A549 (cell line): Measurements from ENCODE around the gene SDHAF2. TPM values are rescaled to one million over a fixed set of nuclear protein-coding genes. Genes with fewer than 3 reads are reported as not detected.

Source experiments
- ATAC-seq, 2 experiments: fragments of 200-7000 bp in 1 of 2; fragments of >200 bp in 1 of 2; cut with Nextera tagmentation in 1 of 2; cut with Tn5 transposase in 1 of 2; 3 replicates each; pipeline versions ENCODE4 v1.8.0 to v1.9.1; 2018 to 2020; ENCODE audit warnings: mild to moderate bottlenecking in 1 of 2, moderate library complexity in 1 of 2
- CTCF ChIA-PET: fragments of 300-600 bp; sonication (Branson Sonifier 250); formaldehyde crosslinking; extraction: SDS; loops from one replicate; lab custom pipeline; 2021; ENCODE audit warnings: antibody characterized with exemption, inconsistent platforms; lab: Yijun Ruan, JAX
- POLR2A ChIA-PET: fragments of 350-600 bp; formaldehyde crosslinking; extraction: SDS; loops from one replicate; lab custom pipeline; 2021; ENCODE audit warnings: antibody characterized with exemption, inconsistent platforms; lab: Yijun Ruan, JAX
- DNase-seq, 2 experiments: peaks; one replicate each; pipeline versions ENCODE4 v3.0.0 to v3.0.0-alpha.2; 2011 to 2016; ENCODE audit warnings: low read depth in 1 of 2, low spot score in 1 of 2
- FAIRE-seq: peaks from 2 replicates; lab custom pipeline; 2011; peaks lifted over from hg19 to GRCh38; lab: Jason Lieb, UNC
- H3K27ac ChIP-seq, 2 experiments: fragments of >200 bp; sonication (Bioruptor Twin); formaldehyde crosslinking; 3 replicates each; pipeline ENCODE4 v1.5.1; 2016 to 2017
- H3K4me1 ChIP-seq: fragments of >200 bp; sonication (Bioruptor Twin); formaldehyde crosslinking; 3 replicates; pipeline ENCODE4 v1.6.1; 2016
- H3K4me2 ChIP-seq: fragments of >200 bp; sonication (Bioruptor Twin); formaldehyde crosslinking; 3 replicates; pipeline ENCODE4 v1.6.1; 2016
- H3K4me3 ChIP-seq: fragments of >200 bp; sonication (Bioruptor Twin); formaldehyde crosslinking; 3 replicates; pipeline ENCODE4 v1.5.1; 2016
- H3K9me3 ChIP-seq: fragments of >200 bp; sonication (Bioruptor Twin); formaldehyde crosslinking; 3 replicates; pipeline ENCODE4 v1.6.1; 2016
- BHLHE40 ChIP-seq: IDR thresholded peaks from 2 replicates; pipeline ENCODE4 v1.6.1; 2012; ENCODE audit warnings: low read depth, low read length, inconsistent platforms
- CBX2 ChIP-seq: fragments of 200-600 bp; sonication (generic); IDR thresholded peaks from 2 replicates; pipeline ENCODE4 v1.6.1; 2016; ENCODE audit warnings: low read depth, mild to moderate bottlenecking, borderline replicate concordance
- CEBPB ChIP-seq, 2 experiments: fragments of >200 bp in 1 of 2; sonication (Bioruptor Twin) in 1 of 2; formaldehyde crosslinking in 1 of 2; IDR thresholded peaks; 2 replicates each; pipeline ENCODE4 v1.6.1; 2012 to 2016
- CHD2 ChIP-seq: fragments of 150-350 bp; IDR thresholded peaks from 2 replicates; pipeline ENCODE4 v1.6.1; 2014; ENCODE audit warnings: low read length; ENCODE audit not compliant: partially characterized antibody
- EHMT2 ChIP-seq: fragments of 200-600 bp; sonication (generic); IDR thresholded peaks from 2 replicates; pipeline ENCODE4 v1.6.1; 2016; ENCODE audit warnings: antibody characterized with exemption, low read depth, mild to moderate bottlenecking, moderate library complexity
- ESRRA ChIP-seq: fragments of 150-350 bp; IDR thresholded peaks from 2 replicates; pipeline ENCODE4 v1.6.1; 2014; ENCODE audit warnings: mild to moderate bottlenecking, low read length, borderline replicate concordance
- FOSB ChIP-seq: fragments of 250-450 bp; sonication (Bioruptor Pico); IDR thresholded peaks from 2 replicates; pipeline ENCODE4 v1.5.0; 2020; ENCODE audit warnings: mild to moderate bottlenecking, moderate library complexity
- FOXS1 ChIP-seq: fragments of 250-450 bp; sonication (Bioruptor Pico); IDR thresholded peaks from 2 replicates; pipeline ENCODE4 v1.5.0; 2020; ENCODE audit warnings: mild to moderate bottlenecking, moderate library complexity
- HES2 ChIP-seq: fragments of >200 bp; sonication (Bioruptor Twin); formaldehyde crosslinking; IDR thresholded peaks from 2 replicates; pipeline ENCODE4 v1.6.1; 2016
- HOXB5 ChIP-seq: fragments of 250-450 bp; sonication (Bioruptor Pico); IDR thresholded peaks from 2 replicates; pipeline ENCODE4 v1.5.0; 2020; ENCODE audit warnings: mild to moderate bottlenecking, moderate library complexity
- JUNB ChIP-seq: fragments of >200 bp; sonication (Bioruptor Twin); formaldehyde crosslinking; IDR thresholded peaks from 2 replicates; pipeline ENCODE4 v1.6.1; 2016
- KDM1A ChIP-seq: fragments of 200-600 bp; sonication (generic); IDR thresholded peaks from 2 replicates; pipeline ENCODE4 v1.6.1; 2016; ENCODE audit warnings: low read depth, mild to moderate bottlenecking
- MAFK ChIP-seq: fragments of 450-650 bp; IDR thresholded peaks from 2 replicates; pipeline ENCODE4 v1.6.1; 2014; ENCODE audit not compliant: partially characterized antibody
- MAZ ChIP-seq: fragments of 150-350 bp; IDR thresholded peaks from 2 replicates; pipeline ENCODE4 v1.6.1; 2014; ENCODE audit warnings: antibody characterized with exemption, low read depth, low read length, borderline replicate concordance
- NFE2L2 ChIP-seq: fragments of 150-350 bp; conservative IDR thresholded peaks from 2 replicates; pipeline ENCODE4 v1.6.1; 2014; ENCODE audit warnings: low read length
- PHF8 ChIP-seq: fragments of 200-600 bp; sonication (generic); IDR thresholded peaks from 2 replicates; pipeline ENCODE4 v1.6.1; 2016; ENCODE audit warnings: low read depth, mild to moderate bottlenecking, antibody characterized with exemption, moderate library complexity, borderline replicate concordance
- POLR2AphosphoS2 ChIP-seq: conservative IDR thresholded peaks from 2 replicates; pipeline ENCODE4 v1.6.1; 2012; ENCODE audit warnings: low read length, improper control_type of control experiment, inconsistent platforms
- RCOR1 ChIP-seq: fragments of 150-350 bp; IDR thresholded peaks from 2 replicates; pipeline ENCODE4 v1.6.1; 2014; ENCODE audit warnings: antibody characterized with exemption, low read length, low read depth
- RFX5 ChIP-seq: fragments of 450-650 bp; IDR thresholded peaks from 2 replicates; pipeline ENCODE4 v1.7.1; 2014; ENCODE audit warnings: antibody characterized with exemption, mild to moderate bottlenecking, moderate library complexity
- RNF2 ChIP-seq: fragments of 200-600 bp; sonication (generic); IDR thresholded peaks from 2 replicates; pipeline ENCODE4 v1.6.1; 2016; ENCODE audit warnings: low read depth, mild to moderate bottlenecking, antibody characterized with exemption, moderate library complexity, borderline replicate concordance
- SMC3 ChIP-seq: fragments of >200 bp; sonication (Bioruptor Twin); formaldehyde crosslinking; IDR thresholded peaks from 3 replicates; pipeline ENCODE4 v1.6.1; 2018; ENCODE audit warnings: inconsistent platforms
- TP53 ChIP-seq: fragments of 250-450 bp; sonication (Bioruptor Pico); IDR thresholded peaks from 2 replicates; pipeline ENCODE4 v1.5.0; 2021; ENCODE audit warnings: mild to moderate bottlenecking, moderate library complexity
- ZNF302 ChIP-seq: fragments of 250-450 bp; sonication (Bioruptor Pico); IDR thresholded peaks from 2 replicates; pipeline ENCODE4 v1.9.0; 2021; ENCODE audit warnings: inconsistent platforms, mild to moderate bottlenecking, moderate library complexity
- ZSCAN20 ChIP-seq: fragments of 250-450 bp; sonication (Bioruptor Pico); IDR thresholded peaks from 2 replicates; pipeline ENCODE4 v1.8.0; 2022; ENCODE audit warnings: mild to moderate bottlenecking, moderate library complexity
- WGBS: methylation state at CpG from one replicate; pipeline ENCODE4 v1.1.6; 2017; ENCODE audit errors: missing lambda C conversion rate; 5-methylcytosine and 5-hydroxymethylcytosine counted together
- polyA plus RNA-seq, 4 experiments: library from polyadenylated mRNA; depleted of rRNA in 3 of 4; stranded (reverse); fragments of >200 nt; fragmentation: RNase III in 1 of 4; extraction: RNeasy Plus Mini Kit Qiagen cat#74134 plus additional on column Dnase treatment in 1 of 4; gene quantifications; 2 replicates in 3 of 4; 3 replicates in 1 of 4; pipeline ENCODE4 v1.2.3, GENCODE V29; 2011 to 2017
- TF ChIP-seq, protein P1 (sequence below): IDR thresholded peaks from 2 replicates; pipeline ENCODE4 v1.6.1; 2012
- TF ChIP-seq, protein P2 (sequence below): IDR thresholded peaks from 2 replicates; pipeline ENCODE4 v1.6.1; 2012; ENCODE audit warnings: low read depth, borderline replicate concordance
- TF ChIP-seq, protein P3 (sequence below): fragments of 150-350 bp; IDR thresholded peaks from 2 replicates; pipeline ENCODE4 v1.6.1; 2014; ENCODE audit warnings: low read depth, mild to moderate bottlenecking, low read length

Gene SDHAF2
- polyA plus RNA-seq, 2 of the 4 experiments (the other 2 are of a cell fraction), result 44.4 to 76.4 TPM

- ChIA-PET POLR2A (interaction anchor here (1.2 kb wide), 1 partner anchor 26 kb away, joined by 4 read pairs; the partner anchor contains the start of genes CPSF7 and SDHAF2), CTCF (interaction anchor here (3.7 to 5.6 kb wide), 2 partner anchors 12 to 18 kb away, joined by 17 to 32 read pairs; partner anchors contain the start of gene TMEM216)
- WGBS, result 95% methylated on average over 5 of the region's 5 CpGs
- no peak for FAIRE-seq
- Histone ChIP-seq H3K4me2 (no peak overlapping the region), H3K27ac (no peak overlapping the region), H3K4me1 (no peaks in the 10 kb centered on the region), H3K4me3 (no peak overlapping the region), H3K9me3 (no peaks in the 10 kb centered on the region)
- DNase-seq, result no peak
- TF ChIP-seq PHF8 (no peak), BHLHE40 (no peak), RNF2 (no peak), KDM1A (no peak), RFX5 (no peak), ZSCAN20 (no peak), NFE2L2 (no peak), FOXS1 (CRISPR knock-in tag) (no peak), POLR2AphosphoS2 (no peak), RCOR1 (no peak), CHD2 (no peak), EHMT2 (no peak), HES2 (no peak), CEBPB (IDR thresholded peaks at IDR 0.05) (no peak), ESRRA (no peak)
- TF ChIP-seq, protein P1, sequence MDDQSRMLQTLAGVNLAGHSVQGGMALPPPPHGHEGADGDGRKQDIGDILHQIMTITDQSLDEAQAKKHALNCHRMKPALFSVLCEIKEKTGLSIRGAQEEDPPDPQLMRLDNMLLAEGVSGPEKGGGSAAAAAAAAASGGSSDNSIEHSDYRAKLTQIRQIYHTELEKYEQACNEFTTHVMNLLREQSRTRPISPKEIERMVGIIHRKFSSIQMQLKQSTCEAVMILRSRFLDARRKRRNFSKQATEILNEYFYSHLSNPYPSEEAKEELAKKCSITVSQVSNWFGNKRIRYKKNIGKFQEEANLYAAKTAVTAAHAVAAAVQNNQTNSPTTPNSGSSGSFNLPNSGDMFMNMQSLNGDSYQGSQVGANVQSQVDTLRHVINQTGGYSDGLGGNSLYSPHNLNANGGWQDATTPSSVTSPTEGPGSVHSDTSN, result no peak
- TF ChIP-seq, protein P2, sequence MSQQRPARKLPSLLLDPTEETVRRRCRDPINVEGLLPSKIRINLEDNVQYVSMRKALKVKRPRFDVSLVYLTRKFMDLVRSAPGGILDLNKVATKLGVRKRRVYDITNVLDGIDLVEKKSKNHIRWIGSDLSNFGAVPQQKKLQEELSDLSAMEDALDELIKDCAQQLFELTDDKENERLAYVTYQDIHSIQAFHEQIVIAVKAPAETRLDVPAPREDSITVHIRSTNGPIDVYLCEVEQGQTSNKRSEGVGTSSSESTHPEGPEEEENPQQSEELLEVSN, result no peak
- ATAC-seq, result no peak
Measured at GRCh38 chr11:61404103-61404502, 25.8 kb upstream of the SDHAF2 start.

DNA sequence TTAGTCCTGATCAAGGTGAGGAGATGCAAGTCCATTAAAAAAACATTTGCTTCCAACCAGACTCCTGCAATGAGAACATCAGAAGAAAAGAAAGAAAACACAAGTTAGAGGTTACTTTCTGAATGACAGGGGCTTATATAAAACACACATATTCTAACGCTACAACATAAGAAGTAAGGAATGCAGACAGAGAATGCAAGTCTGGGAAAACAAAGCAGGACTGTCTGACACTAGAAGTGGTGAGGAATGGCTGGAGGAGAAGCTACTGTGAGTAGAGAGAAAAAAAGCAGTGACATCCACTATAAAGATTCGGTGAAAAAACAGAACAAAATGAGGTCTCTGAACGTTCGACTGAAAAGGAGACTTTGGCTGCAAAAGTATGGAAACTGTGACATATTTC lies 25.3 kb upstream of the SDHAF2 start:
- FAIRE-seq, result no peak
- TF ChIP-seq POLR2AphosphoS2, result no peak
- TF ChIP-seq CBX2, result no peak
- no peak for TF ChIP-seq JUNB
- TF ChIP-seq HES2, result no peak
- Histone ChIP-seq H3K4me2 (no peak overlapping the region), H3K4me3 (no peak overlapping the region), H3K4me1 (no peaks in the 10 kb centered on the region), H3K27ac (no peak overlapping the region), H3K9me3 (no peaks in the 10 kb centered on the region)
- 90% methylated on average over 4 of the region's 4 CpGs for WGBS
- ChIA-PET CTCF (interaction anchor here (1.1 to 5.6 kb wide), 3 partner anchors 8 to 19 kb away, joined by 3 to 32 read pairs (median 4); no protein-coding TSS in a partner anchor), POLR2A (no interaction called here)
- DNase-seq, result no peak
- no peak for ATAC-seq

- FAIRE-seq (no peak), DNase-seq (no peak)
- Histone ChIP-seq H3K4me2 (no peak overlapping the region), H3K27ac (no peak overlapping the region), H3K4me1 (no peaks in the 10 kb centered on the region)
- TF ChIP-seq ESRRA, result no peak
- TF ChIP-seq MAZ, result no peak
- TF ChIP-seq RFX5, result no peak
- no peak for TF ChIP-seq FOXS1 (CRISPR knock-in tag)
- TF ChIP-seq CHD2, result no peak
- no peak for TF ChIP-seq HOXB5 (CRISPR knock-in tag)
- TF ChIP-seq, protein P2, result no peak
- TF ChIP-seq, protein P3, sequence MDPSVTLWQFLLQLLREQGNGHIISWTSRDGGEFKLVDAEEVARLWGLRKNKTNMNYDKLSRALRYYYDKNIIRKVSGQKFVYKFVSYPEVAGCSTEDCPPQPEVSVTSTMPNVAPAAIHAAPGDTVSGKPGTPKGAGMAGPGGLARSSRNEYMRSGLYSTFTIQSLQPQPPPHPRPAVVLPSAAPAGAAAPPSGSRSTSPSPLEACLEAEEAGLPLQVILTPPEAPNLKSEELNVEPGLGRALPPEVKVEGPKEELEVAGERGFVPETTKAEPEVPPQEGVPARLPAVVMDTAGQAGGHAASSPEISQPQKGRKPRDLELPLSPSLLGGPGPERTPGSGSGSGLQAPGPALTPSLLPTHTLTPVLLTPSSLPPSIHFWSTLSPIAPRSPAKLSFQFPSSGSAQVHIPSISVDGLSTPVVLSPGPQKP, result no peak
- TF ChIP-seq SMC3, result no peak
- no peak for TF ChIP-seq TP53 (CRISPR knock-in tag)
- no peak for TF ChIP-seq FOSB (CRISPR knock-in tag)
- TF ChIP-seq HES2, result no peak
- no peak for TF ChIP-seq RCOR1
- no peak for TF ChIP-seq POLR2AphosphoS2
- no peak for TF ChIP-seq MAFK
- no peak for TF ChIP-seq ZNF302 (CRISPR knock-in tag)
- TF ChIP-seq, all 56 proteins: peak for 0
- ChIA-PET POLR2A (interaction anchor here (0.6 kb wide), 1 partner anchor 136 kb away, joined by 5 read pairs; no protein-coding TSS in a partner anchor), CTCF (interaction anchor here (0.9 to 5.6 kb wide), 3 partner anchors 10 to 70 kb away, joined by 3 to 32 read pairs (median 4); no protein-coding TSS in a partner anchor)
- 93% methylated on average over 2 of the region's 2 CpGs for WGBS
- no peak for ATAC-seq
- Histone ChIP-seq H3K9me3 (no peaks in the 10 kb centered on the region), H3K4me3 (no peak overlapping the region)
Measured at GRCh38 chr11:61406067-61406466, 23.9 kb upstream of the SDHAF2 start.
